ENCODE results near the gene SIGLEC15.

DNA sequence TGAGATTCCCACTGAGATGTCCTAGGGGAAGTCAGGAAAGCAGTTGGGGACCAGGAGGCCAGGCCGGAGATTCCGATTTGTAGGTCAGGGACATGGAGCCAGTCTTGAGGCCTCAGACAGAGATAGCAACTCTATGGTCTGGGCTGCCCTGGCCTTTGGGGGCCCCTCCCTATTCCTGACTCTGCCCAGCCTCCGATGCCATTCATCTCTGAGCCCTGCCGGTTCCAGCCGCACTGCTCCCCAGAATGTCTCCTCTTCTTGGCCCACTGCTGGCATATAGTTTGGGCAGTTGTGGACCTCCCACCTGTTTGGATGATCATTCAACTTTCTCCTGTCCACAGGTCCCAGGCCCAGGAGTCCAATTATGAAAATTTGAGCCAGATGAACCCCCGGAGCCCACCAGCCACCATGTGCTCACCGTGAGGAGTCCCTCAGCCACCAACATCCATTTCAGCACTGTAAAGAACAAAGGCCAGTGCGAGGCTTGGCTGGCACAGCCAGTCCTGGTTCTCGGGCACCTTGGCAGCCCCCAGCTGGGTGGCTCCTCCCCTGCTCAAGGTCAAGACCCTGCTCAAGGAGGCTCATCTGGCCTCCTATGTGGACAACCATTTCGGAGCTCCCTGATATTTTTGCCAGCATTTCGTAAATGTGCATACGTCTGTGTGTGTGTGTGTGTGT, 16.4 kb downstream of the SIGLEC15 start:
- TF ChIP-seq, protein P1, sequence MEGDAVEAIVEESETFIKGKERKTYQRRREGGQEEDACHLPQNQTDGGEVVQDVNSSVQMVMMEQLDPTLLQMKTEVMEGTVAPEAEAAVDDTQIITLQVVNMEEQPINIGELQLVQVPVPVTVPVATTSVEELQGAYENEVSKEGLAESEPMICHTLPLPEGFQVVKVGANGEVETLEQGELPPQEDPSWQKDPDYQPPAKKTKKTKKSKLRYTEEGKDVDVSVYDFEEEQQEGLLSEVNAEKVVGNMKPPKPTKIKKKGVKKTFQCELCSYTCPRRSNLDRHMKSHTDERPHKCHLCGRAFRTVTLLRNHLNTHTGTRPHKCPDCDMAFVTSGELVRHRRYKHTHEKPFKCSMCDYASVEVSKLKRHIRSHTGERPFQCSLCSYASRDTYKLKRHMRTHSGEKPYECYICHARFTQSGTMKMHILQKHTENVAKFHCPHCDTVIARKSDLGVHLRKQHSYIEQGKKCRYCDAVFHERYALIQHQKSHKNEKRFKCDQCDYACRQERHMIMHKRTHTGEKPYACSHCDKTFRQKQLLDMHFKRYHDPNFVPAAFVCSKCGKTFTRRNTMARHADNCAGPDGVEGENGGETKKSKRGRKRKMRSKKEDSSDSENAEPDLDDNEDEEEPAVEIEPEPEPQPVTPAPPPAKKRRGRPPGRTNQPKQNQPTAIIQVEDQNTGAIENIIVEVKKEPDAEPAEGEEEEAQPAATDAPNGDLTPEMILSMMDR (IDR thresholded peaks at IDR 0.05), result no peak
- no peak for TF ChIP-seq POLR2AphosphoS5 (IDR thresholded peaks at IDR 0.05)
- TF ChIP-seq POLR2A (IDR thresholded peaks at IDR 0.05), result no peak
- no peak for TF ChIP-seq EP300 (IDR thresholded peaks at IDR 0.05)
